A673 (cell line): ENCODE results near the gene XG. TPM values are rescaled to one million over a fixed set of nuclear protein-coding genes. Genes with fewer than 3 reads are reported as not detected.
"Not testable (repeated sequence)": the region's sequence is repeated elsewhere in the genome, so short reads cannot be mapped to it uniquely, and the experiment has no call there.

Source experiments
- BruUV-seq: library from RNA; stranded (reverse); fragments of 400-500 nt; replicated peaks from 2 replicates; lab custom pipeline; 2021; lab: Mats Ljungman, UMichigan
- CTCF ChIA-PET: fragments of 300-600 bp; sonication (Branson Sonifier 250); formaldehyde crosslinking; loops from one replicate; lab custom pipeline; 2022; ENCODE audit warnings: antibody characterized with exemption; lab: Charles Lee
- POLR2A ChIA-PET: fragments of 300-600 bp; sonication (Branson Sonifier 250); formaldehyde crosslinking; loops from one replicate; lab custom pipeline; 2022; ENCODE audit warnings: antibody characterized with exemption; ENCODE audit not compliant: low non-redundant PET; lab: Charles Lee
- DNase-seq: peaks from one replicate; pipeline ENCODE4 v3.0.0-alpha.2; 2015; ENCODE audit warnings: low spot score
- H3K27ac ChIP-seq: fragments of 200-600 bp; sonication (generic); 2 replicates; pipeline ENCODE4 v1.5.1; 2016; ENCODE audit warnings: mixed run types, low read depth, mild to moderate bottlenecking, mixed read lengths, antibody characterized with exemption, low read length; ENCODE audit not compliant: poor library complexity, severe bottlenecking
- H3K27me3 ChIP-seq: fragments of 200-600 bp; sonication (generic); replicated peaks from 2 replicates; pipeline ENCODE4 v1.6.1; 2017; ENCODE audit warnings: mixed run types, low read depth, mild to moderate bottlenecking, mixed read lengths, antibody characterized with exemption, low read length; ENCODE audit not compliant: insufficient read depth, poor library complexity
- H3K36me3 ChIP-seq: fragments of 200-600 bp; sonication (generic); 2 replicates; pipeline ENCODE4 v1.6.1; 2016; ENCODE audit warnings: mixed run types, mild to moderate bottlenecking, mixed read lengths, antibody characterized with exemption, low read length; ENCODE audit not compliant: insufficient read depth, poor library complexity, severe bottlenecking
- H3K4me1 ChIP-seq: fragments of 200-600 bp; sonication (generic); 2 replicates; pipeline ENCODE4 v1.6.1; 2017; ENCODE audit warnings: mixed run types, mild to moderate bottlenecking, mixed read lengths, antibody characterized with exemption, low read length; ENCODE audit not compliant: insufficient read depth, poor library complexity, severe bottlenecking
- H3K4me3 ChIP-seq: fragments of 200-600 bp; sonication (generic); 2 replicates; pipeline ENCODE4 v1.5.1; 2016; ENCODE audit warnings: low read depth, mixed run types, mild to moderate bottlenecking, mixed read lengths, low read length; ENCODE audit not compliant: poor library complexity, severe bottlenecking
- H3K9me3 ChIP-seq: fragments of 200-600 bp; sonication (generic); 2 replicates; pipeline ENCODE4 v1.6.1; 2016; ENCODE audit warnings: mixed run types, low read depth, mild to moderate bottlenecking, mixed read lengths, antibody characterized with exemption, low read length; ENCODE audit not compliant: poor library complexity, severe bottlenecking
- CTCF ChIP-seq: fragments of 300-800, 200-600 bp; sonication (generic); conservative IDR thresholded peaks from 2 replicates; pipeline ENCODE4 v1.5.1; 2017; ENCODE audit warnings: low read depth, mild to moderate bottlenecking, antibody characterized with exemption, low read length, moderate library complexity, mixed read lengths
- EZH2 ChIP-seq: fragments of 200-600 bp; sonication (generic); IDR thresholded peaks from 2 replicates; pipeline ENCODE4 v1.6.1; 2017; ENCODE audit warnings: borderline replicate concordance, low read depth, mild to moderate bottlenecking, mixed read lengths, antibody characterized with exemption, low read length; ENCODE audit not compliant: poor library complexity, severe bottlenecking
- intact Hi-C: fragments of 100-400 bp; cut with micrococcal nuclease; formaldehyde crosslinking; loops from one replicate; pipeline ENCODE4 v1.10.0; 2022; ENCODE audit not compliant: unreplicated experiment
- total RNA-seq: library from RNA; stranded (reverse); gene quantifications from 2 replicates; pipeline ENCODE4 v1.2.3, GENCODE V29; 2021

Gene XG
- total RNA-seq, 1 experiment from 2014 or later, result 7.5 TPM

GRCh38 chrX:2740672-2741071 lies 11.2 kb upstream of the XG start:
- DNase-seq, result no peak
- Histone ChIP-seq H3K4me3 (no peak overlapping the region), H3K4me1 (no peaks in the 10 kb centered on the region), H3K27ac (no peak overlapping the region), H3K36me3 (peaks cover 69% of the 10 kb centered on the region), H3K9me3 (no peaks in the 10 kb centered on the region), H3K27me3 (no peaks in the 10 kb centered on the region)
- TF ChIP-seq EZH2, result no peak
- no peak for TF ChIP-seq CTCF
- ChIA-PET CTCF (no interaction called here), POLR2A (no interaction called here)
- intact Hi-C loops, result no loop called here
- BruUV-seq, result TSS peak; percentile 90

GRCh38 chrX:2741386-2741785 lies 10.5 kb upstream of the XG start:
- CTCF ChIA-PET, result no interaction called here
- no peak for DNase-seq
- POLR2A ChIA-PET, result no interaction called here
- Histone ChIP-seq H3K27ac (no peak overlapping the region), H3K9me3 (no peaks in the 10 kb centered on the region), H3K27me3 (no peaks in the 10 kb centered on the region), H3K4me1 (peaks cover 7% of the 10 kb centered on the region), H3K36me3 (peaks cover 62% of the 10 kb centered on the region), H3K4me3 (no peak overlapping the region)
- intact Hi-C loops, result no loop called here
- TF ChIP-seq EZH2, result no peak
- no peak for TF ChIP-seq CTCF
- no TSS peak for BruUV-seq

GRCh38 chrX:2746250-2746649 lies 5.6 kb upstream of the XG start:
- H3K27me3 ChIP-seq, DNase-seq, intact Hi-C loops, H3K4me3 ChIP-seq, CTCF ChIA-PET, H3K9me3 ChIP-seq, POLR2A ChIA-PET, BruUV-seq: not testable (repeated sequence)
- Histone ChIP-seq H3K27ac (peak overlapping the region; percentile 64), H3K36me3 (peaks cover 21% of the 10 kb centered on the region), H3K4me1 (peaks cover 30% of the 10 kb centered on the region)

- Histone ChIP-seq H3K36me3 (peaks cover 2% of the 10 kb centered on the region), H3K9me3 (no peaks in the 10 kb centered on the region)
Measured at GRCh38 chrX:2748171-2748814, 3.5 kb upstream of the XG start.

More at GRCh38 chrX:2748171-2748814, 3.5 kb upstream of the XG start:
- BruUV-seq, result no TSS peak
- H3K27ac ChIP-seq, result peak overlapping the region; percentile 78
- intact Hi-C loops, result no loop called here
- ChIA-PET POLR2A (no interaction called here), CTCF (no interaction called here)
- no peaks in the 10 kb centered on the region for H3K27me3 ChIP-seq
- H3K4me1 ChIP-seq, result peaks cover 33% of the 10 kb centered on the region
- no peak for DNase-seq
- H3K4me3 ChIP-seq, result no peak overlapping the region
- TF ChIP-seq CTCF, result no peak
- TF ChIP-seq EZH2, result no peak
